ENCODE measurements around the gene CEP192.

DNA sequence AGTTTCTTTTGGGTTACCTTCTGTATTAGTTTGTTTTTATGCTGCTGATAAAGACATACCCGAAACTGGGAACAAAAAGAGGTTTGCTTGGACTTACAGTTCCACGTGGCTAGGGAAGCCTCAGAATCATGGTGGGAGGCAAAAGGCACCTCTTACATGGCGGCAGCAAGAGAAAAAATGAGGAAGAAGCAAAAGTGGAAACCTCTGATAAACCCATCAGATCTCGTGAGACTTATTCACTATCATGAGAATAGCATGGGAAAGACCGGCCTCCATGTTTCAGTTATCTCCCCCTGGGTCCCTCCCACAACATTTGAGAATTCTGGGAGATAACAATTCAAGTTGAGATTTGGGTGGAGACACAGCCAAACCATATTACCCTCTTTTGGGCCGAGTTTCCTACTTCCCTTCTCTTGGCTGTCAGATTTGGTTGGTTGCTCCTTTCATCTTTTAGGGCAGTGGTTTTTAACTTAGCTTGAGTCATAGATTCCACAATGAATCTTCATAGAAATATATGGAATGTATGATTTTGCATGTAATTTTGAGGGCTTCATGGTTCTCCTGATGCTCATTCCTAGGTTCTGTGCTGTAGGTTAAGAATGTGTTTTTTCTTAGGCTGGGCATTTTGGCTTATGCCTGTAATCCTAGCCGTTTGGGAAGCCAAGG lies 44.2 kb downstream of the CEP192 start:
- TF ChIP-seq EZH2 (IDR thresholded peaks at IDR 0.05; ENCODE audit: borderline replicate concordance, low read length): no peak
- TF ChIP-seq, protein P1, sequence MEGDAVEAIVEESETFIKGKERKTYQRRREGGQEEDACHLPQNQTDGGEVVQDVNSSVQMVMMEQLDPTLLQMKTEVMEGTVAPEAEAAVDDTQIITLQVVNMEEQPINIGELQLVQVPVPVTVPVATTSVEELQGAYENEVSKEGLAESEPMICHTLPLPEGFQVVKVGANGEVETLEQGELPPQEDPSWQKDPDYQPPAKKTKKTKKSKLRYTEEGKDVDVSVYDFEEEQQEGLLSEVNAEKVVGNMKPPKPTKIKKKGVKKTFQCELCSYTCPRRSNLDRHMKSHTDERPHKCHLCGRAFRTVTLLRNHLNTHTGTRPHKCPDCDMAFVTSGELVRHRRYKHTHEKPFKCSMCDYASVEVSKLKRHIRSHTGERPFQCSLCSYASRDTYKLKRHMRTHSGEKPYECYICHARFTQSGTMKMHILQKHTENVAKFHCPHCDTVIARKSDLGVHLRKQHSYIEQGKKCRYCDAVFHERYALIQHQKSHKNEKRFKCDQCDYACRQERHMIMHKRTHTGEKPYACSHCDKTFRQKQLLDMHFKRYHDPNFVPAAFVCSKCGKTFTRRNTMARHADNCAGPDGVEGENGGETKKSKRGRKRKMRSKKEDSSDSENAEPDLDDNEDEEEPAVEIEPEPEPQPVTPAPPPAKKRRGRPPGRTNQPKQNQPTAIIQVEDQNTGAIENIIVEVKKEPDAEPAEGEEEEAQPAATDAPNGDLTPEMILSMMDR (IDR thresholded peaks at IDR 0.05; ENCODE audit: low read length): no peak
